ENCODE measurements around the gene HHLA2. TPM values are rescaled to one million over a fixed set of nuclear protein-coding genes. Genes with fewer than 3 reads are reported as not detected.

Gene HHLA2
- total RNA-seq, 1 experiment from 2014 or later: not detected

DNA sequence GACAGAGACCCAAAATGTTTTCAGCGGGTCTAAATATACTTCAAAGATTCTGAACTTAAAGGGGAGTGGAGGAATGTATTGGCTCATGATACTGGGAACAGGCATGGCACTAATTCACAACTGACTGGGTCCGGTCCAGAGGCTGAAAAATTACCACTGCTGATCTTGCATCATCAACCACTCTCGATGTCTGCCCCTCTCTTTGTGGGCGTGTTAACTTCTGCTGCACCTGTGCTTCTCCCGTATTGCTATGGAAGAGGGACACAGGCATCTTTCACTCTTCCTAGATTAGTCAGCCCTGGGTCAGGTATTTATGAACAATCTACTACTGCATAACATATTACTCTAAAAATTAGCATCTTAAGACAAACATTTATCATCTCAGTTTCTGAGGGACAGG, 33.2 kb downstream of the HHLA2 start:
- no peak for TF ChIP-seq EZH2phosphoT487 (IDR thresholded peaks at IDR 0.05; ENCODE audit: borderline replicate concordance, low read length)
- no peaks in the 10 kb centered on the region for H3K9me3 ChIP-seq (ENCODE audit: low read length)
- no peaks in the 10 kb centered on the region for H4K20me1 ChIP-seq (ENCODE audit: low read length)
- POLR2A ChIA-PET (ENCODE audit: unreplicated experiment): no interaction called here
- H3K4me3 ChIP-seq (ENCODE audit: low read length): no peak overlapping the region
- no peak overlapping the region for H3K27ac ChIP-seq (ENCODE audit: low read length)
- no peaks in the 10 kb centered on the region for H3K79me2 ChIP-seq (ENCODE audit: low read length)
- no peaks in the 10 kb centered on the region for H3K9me2 ChIP-seq (replicated peaks; ENCODE audit: low read length)
- H3K27me3 ChIP-seq (ENCODE audit: low read length): no peaks in the 10 kb centered on the region
- H3K9ac ChIP-seq (ENCODE audit: low read length): no peak overlapping the region
- no peaks in the 10 kb centered on the region for H3K4me1 ChIP-seq (ENCODE audit: insufficient read depth, low read length)
- CTCF ChIA-PET: no interaction called here
- BruUV-seq (replicated peaks): no TSS peak
- intact Hi-C loops (cut with micrococcal nuclease): no loop called here
- H3F3A ChIP-seq (ENCODE audit: low read length, unreplicated experiment): no peaks in the 10 kb centered on the region
- DNase-seq (no peak), ATAC-seq (no peak)
- no peak overlapping the region for H2AFZ ChIP-seq (ENCODE audit: low read length)
- no peaks in the 10 kb centered on the region for H3K36me3 ChIP-seq (ENCODE audit: low read depth, low read length)
- H3K4me2 ChIP-seq (ENCODE audit: low read length): no peak overlapping the region

DNA sequence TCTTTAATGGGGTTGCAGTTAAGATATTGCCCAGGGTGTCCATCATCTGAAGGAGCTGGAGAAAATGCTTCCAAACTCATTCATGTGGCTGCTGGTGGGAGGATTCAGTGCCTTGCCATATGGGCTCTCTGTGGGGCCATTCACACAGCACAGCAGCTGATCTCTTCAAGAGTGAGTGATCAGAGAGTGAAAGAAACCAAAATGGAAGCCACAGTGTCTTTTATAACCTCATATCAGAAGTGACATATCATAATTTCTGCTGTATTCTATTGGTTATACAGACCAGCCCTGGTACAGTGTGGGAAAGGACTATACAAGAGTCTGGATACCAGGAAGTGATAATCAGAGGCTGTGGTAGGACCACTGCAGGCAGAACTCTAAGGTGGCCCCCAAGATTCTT, 33.6 kb downstream of the HHLA2 start:
- Histone ChIP-seq H3F3A (ENCODE audit: low read length, unreplicated experiment) (no peaks in the 10 kb centered on the region), H3K27me3 (ENCODE audit: low read length) (no peaks in the 10 kb centered on the region), H3K79me2 (ENCODE audit: low read length) (no peaks in the 10 kb centered on the region), H3K27ac (ENCODE audit: low read length) (no peak overlapping the region), H3K9me3 (ENCODE audit: low read length) (no peaks in the 10 kb centered on the region), H3K9ac (ENCODE audit: low read length) (no peak overlapping the region), H3K4me1 (ENCODE audit: insufficient read depth, low read length) (no peaks in the 10 kb centered on the region), H4K20me1 (ENCODE audit: low read length) (no peaks in the 10 kb centered on the region), H2AFZ (ENCODE audit: low read length) (no peak overlapping the region), H3K4me2 (ENCODE audit: low read length) (no peak overlapping the region), H3K9me2 (replicated peaks; ENCODE audit: low read length) (no peaks in the 10 kb centered on the region), H3K36me3 (ENCODE audit: low read depth, low read length) (no peaks in the 10 kb centered on the region), H3K4me3 (ENCODE audit: low read length) (no peak overlapping the region)
- CTCF ChIA-PET: no interaction called here
- TF ChIP-seq EZH2 (IDR thresholded peaks at IDR 0.05; ENCODE audit: low read length, unreplicated experiment): no peak
- TF ChIP-seq EZH2phosphoT487 (IDR thresholded peaks at IDR 0.05; ENCODE audit: borderline replicate concordance, low read length): no peak
- TF ChIP-seq, protein P1, sequence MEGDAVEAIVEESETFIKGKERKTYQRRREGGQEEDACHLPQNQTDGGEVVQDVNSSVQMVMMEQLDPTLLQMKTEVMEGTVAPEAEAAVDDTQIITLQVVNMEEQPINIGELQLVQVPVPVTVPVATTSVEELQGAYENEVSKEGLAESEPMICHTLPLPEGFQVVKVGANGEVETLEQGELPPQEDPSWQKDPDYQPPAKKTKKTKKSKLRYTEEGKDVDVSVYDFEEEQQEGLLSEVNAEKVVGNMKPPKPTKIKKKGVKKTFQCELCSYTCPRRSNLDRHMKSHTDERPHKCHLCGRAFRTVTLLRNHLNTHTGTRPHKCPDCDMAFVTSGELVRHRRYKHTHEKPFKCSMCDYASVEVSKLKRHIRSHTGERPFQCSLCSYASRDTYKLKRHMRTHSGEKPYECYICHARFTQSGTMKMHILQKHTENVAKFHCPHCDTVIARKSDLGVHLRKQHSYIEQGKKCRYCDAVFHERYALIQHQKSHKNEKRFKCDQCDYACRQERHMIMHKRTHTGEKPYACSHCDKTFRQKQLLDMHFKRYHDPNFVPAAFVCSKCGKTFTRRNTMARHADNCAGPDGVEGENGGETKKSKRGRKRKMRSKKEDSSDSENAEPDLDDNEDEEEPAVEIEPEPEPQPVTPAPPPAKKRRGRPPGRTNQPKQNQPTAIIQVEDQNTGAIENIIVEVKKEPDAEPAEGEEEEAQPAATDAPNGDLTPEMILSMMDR (conservative IDR thresholded peaks at IDR 0.05; ENCODE audit: low read depth, low read length): no peak
- intact Hi-C loops (cut with micrococcal nuclease): no loop called here
- DNase-seq (no peak), ATAC-seq (no peak)
- POLR2A ChIA-PET (ENCODE audit: unreplicated experiment): no interaction called here
- BruUV-seq (replicated peaks): no TSS peak

DNA sequence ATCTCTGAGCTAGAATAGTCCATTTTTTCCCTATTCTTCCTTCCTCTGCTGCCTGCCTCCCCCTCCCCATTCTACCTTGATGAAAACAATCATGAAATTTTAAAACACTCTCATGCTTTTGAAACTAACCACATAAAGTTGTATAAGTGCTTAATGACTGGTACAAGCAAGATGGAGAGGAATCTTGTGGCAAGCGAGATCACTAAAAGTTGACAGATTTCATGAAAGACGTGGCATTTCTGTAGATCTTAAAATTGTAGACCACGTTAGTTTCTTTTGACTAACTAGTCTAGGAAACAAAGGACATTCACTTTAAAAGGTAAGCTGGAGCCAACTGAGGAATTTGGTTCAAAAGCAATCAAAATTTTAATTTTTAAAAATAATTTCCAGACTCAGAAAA, 35.4 kb downstream of the HHLA2 start:
- CTCF ChIA-PET: interaction anchor here (0.6 kb wide), 1 partner anchor 10 kb away, joined by 3 read pairs; no protein-coding TSS in a partner anchor
- no peak for ATAC-seq
- Histone ChIP-seq H3K27me3 (ENCODE audit: low read length) (no peaks in the 10 kb centered on the region), H2AFZ (ENCODE audit: low read length) (no peak overlapping the region), H3K9me2 (replicated peaks; ENCODE audit: low read length) (no peaks in the 10 kb centered on the region), H4K20me1 (ENCODE audit: low read length) (no peaks in the 10 kb centered on the region), H3K4me3 (ENCODE audit: low read length) (no peak overlapping the region), H3K79me2 (ENCODE audit: low read length) (no peaks in the 10 kb centered on the region), H3K4me1 (ENCODE audit: insufficient read depth, low read length) (no peaks in the 10 kb centered on the region), H3F3A (ENCODE audit: low read length, unreplicated experiment) (no peaks in the 10 kb centered on the region), H3K9ac (ENCODE audit: low read length) (no peak overlapping the region), H3K36me3 (ENCODE audit: low read depth, low read length) (no peaks in the 10 kb centered on the region), H3K4me2 (ENCODE audit: low read length) (no peak overlapping the region), H3K27ac (ENCODE audit: low read length) (no peak overlapping the region), H3K9me3 (ENCODE audit: low read length) (no peaks in the 10 kb centered on the region)
- intact Hi-C loops (cut with micrococcal nuclease): no loop called here
- POLR2A ChIA-PET (ENCODE audit: unreplicated experiment): no interaction called here
- no TSS peak for BruUV-seq (replicated peaks)
- no peak for TF ChIP-seq EZH2 (IDR thresholded peaks at IDR 0.05; ENCODE audit: low read length, unreplicated experiment)
- TF ChIP-seq, protein P1 (conservative IDR thresholded peaks at IDR 0.05; ENCODE audit: low read depth, low read length): no peak
- TF ChIP-seq EZH2phosphoT487 (IDR thresholded peaks at IDR 0.05; ENCODE audit: borderline replicate concordance, low read length): no peak
- DNase-seq: no peak

Data from PC-3 (cell line).